ENCODE data around the gene COA6. TPM values are rescaled to one million over a fixed set of nuclear protein-coding genes. Genes with fewer than 3 reads are reported as not detected.

Gene COA6
- total and polyA plus RNA-seq, 10 of the 15 experiments (the other 5 are each of a cell fraction or from before 2014, with no cell fraction given), result 49.9 to 178 (median 71.5) TPM

DNA sequence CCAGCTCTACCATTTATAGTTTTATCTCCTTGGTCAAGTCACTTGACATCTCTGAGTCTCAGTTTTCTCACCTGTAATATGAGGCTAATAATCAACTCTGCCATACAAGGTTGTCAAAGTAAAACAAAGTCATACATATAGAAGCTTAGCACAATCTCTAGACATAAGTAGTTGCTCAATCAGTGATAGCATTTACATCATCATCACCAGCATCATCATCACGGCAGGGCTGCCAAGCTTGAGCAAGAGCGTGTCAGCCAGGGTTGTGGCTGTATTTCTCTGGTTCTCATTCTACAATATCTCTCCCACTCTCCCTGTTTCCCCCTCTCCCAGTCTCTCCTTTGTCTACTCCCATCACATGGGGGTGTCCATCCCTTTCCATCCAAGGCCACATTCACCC lies 41.7 kb upstream of the COA6 start:
- FAIRE-seq (no peak), DNase-seq (ENCODE audit: low read depth, low spot score) (no peak), ATAC-seq (no peak)
- Histone ChIP-seq H2AFZ (ENCODE audit: control insufficient read depth, low read depth, low read length) (no peak overlapping the region), H3K4me3 (no peak overlapping the region), H3K36me3 (ENCODE audit: control insufficient read depth in 2 of 2, insufficient read depth in 2 of 2, low read length in 1 of 2) (no peaks in the 10 kb centered on the region), H3K27me3 (replicated peaks in 1 of 2; ENCODE audit: control insufficient read depth in 2 of 2, insufficient read depth in 2 of 2, low read length in 1 of 2) (no peaks in the 10 kb centered on the region), H3K79me2 (ENCODE audit: control insufficient read depth, insufficient read depth, low read length) (no peaks in the 10 kb centered on the region), H3K9me3 (replicated peaks; ENCODE audit: control insufficient read depth, insufficient read depth, low read length) (peaks cover 2% of the 10 kb centered on the region; the same call in 2 of the 3 replicates), H3K9ac (ENCODE audit: control insufficient read depth, insufficient read depth, low read length) (no peak overlapping the region), H3K4me1 (ENCODE audit: control insufficient read depth, insufficient read depth, low read length) (no peaks in the 10 kb centered on the region), H3K4me2 (ENCODE audit: control insufficient read depth, insufficient read depth) (no peak overlapping the region), H4K20me1 (ENCODE audit: control insufficient read depth, insufficient read depth) (no peaks in the 10 kb centered on the region), H3K27ac (ENCODE audit: control insufficient read depth, insufficient read depth) (no peak overlapping the region)
- ChIA-PET SMC1A (ENCODE audit: uncharacterized antibody, unreplicated experiment) (interaction anchor here (1.3 to 1.7 kb wide), 2 partner anchors 22 to 118 kb away, joined by 3 read pairs; no protein-coding TSS in a partner anchor), CTCF (interaction anchor here (0.6 to 3.3 kb wide), 3 partner anchors 22 to 208 kb away, joined by 6 to 9 read pairs (median 6); no protein-coding TSS in a partner anchor), RAD21 (ENCODE audit: unreplicated experiment) (no interaction called here), POLR2A (no interaction called here)
- intact Hi-C loops (cut with micrococcal nuclease; ENCODE audit: unreplicated experiment), result no loop called here
- no TSS peak for BruUV-seq (replicated peaks)
- TF ChIP-seq CBX5 (IDR thresholded peaks at IDR 0.05; ENCODE audit: low read depth), result no peak
- no peak for TF ChIP-seq RELB (IDR thresholded peaks at IDR 0.05; ENCODE audit: low read depth)
- TF ChIP-seq, protein P1, sequence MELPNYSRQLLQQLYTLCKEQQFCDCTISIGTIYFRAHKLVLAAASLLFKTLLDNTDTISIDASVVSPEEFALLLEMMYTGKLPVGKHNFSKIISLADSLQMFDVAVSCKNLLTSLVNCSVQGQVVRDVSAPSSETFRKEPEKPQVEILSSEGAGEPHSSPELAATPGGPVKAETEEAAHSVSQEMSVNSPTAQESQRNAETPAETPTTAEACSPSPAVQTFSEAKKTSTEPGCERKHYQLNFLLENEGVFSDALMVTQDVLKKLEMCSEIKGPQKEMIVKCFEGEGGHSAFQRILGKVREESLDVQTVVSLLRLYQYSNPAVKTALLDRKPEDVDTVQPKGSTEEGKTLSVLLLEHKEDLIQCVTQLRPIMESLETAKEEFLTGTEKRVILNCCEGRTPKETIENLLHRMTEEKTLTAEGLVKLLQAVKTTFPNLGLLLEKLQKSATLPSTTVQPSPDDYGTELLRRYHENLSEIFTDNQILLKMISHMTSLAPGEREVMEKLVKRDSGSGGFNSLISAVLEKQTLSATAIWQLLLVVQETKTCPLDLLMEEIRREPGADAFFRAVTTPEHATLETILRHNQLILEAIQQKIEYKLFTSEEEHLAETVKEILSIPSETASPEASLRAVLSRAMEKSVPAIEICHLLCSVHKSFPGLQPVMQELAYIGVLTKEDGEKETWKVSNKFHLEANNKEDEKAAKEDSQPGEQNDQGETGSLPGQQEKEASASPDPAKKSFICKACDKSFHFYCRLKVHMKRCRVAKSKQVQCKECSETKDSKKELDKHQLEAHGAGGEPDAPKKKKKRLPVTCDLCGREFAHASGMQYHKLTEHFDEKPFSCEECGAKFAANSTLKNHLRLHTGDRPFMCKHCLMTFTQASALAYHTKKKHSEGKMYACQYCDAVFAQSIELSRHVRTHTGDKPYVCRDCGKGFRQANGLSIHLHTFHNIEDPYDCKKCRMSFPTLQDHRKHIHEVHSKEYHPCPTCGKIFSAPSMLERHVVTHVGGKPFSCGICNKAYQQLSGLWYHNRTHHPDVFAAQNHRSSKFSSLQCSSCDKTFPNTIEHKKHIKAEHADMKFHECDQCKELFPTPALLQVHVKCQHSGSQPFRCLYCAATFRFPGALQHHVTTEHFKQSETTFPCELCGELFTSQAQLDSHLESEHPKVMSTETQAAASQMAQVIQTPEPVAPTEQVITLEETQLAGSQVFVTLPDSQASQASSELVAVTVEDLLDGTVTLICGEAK (IDR thresholded peaks at IDR 0.05; ENCODE audit: borderline replicate concordance), result no peak
- no peak for TF ChIP-seq SIX5 (IDR thresholded peaks at IDR 0.05; ENCODE audit: low read depth, low read length, severe bottlenecking)
- no peak for TF ChIP-seq MEF2A (IDR thresholded peaks at IDR 0.05; ENCODE audit: insufficient read depth, low read depth, low read length)
- no peak for TF ChIP-seq RBBP5 (conservative IDR thresholded peaks at IDR 0.05)
- no peak for TF ChIP-seq ZNF274 (IDR thresholded peaks at IDR 0.05; ENCODE audit: insufficient read depth, insufficient read length)
- TF ChIP-seq EZH2 (IDR thresholded peaks at IDR 0.05; ENCODE audit: borderline replicate concordance, control insufficient read depth, low read depth, low read length), result no peak
- 80% methylated on average over 2 of the region's 2 CpGs for WGBS (ENCODE audit: insufficient coverage, insufficient replicate concordance, low lambda C conversion rate, missing lambda C conversion rate)
- in situ Hi-C loops (cut with MboI), result no loop called here

Measured in GM12878 (cell line).